ENCODE measurements around the gene PTPRN2. TPM values are rescaled to one million over a fixed set of nuclear protein-coding genes. Genes with fewer than 3 reads are reported as not detected.

The PTPRN2 gene
- total and polyA plus RNA-seq, 2 of the 8 experiments (the other 6 are each of a cell fraction or from before 2014, with no cell fraction given): 2.6 to 4.5 TPM

GRCh38 chr7:158374586-158374985, 213.0 kb downstream of the PTPRN2 start (continued):
- TF ChIP-seq POLR2AphosphoS5 (IDR thresholded peaks at IDR 0.05; ENCODE audit: low read depth, low read length) (no peak), CEBPB (IDR thresholded peaks at IDR 0.05; ENCODE audit: low read depth, low read length) (no peak), KDM4A (IDR thresholded peaks at IDR 0.05; ENCODE audit: low read depth, low read length, severe bottlenecking) (no peak), EGR1 (IDR thresholded peaks at IDR 0.05; ENCODE audit: borderline replicate concordance, low read depth, low read length) (no peak)

Measured in H1 (cell line).